HG03039 (cell line): ENCODE measurements around the gene TBC1D8.

Experiments
- ATAC-seq: cut with Tn5 transposase; IDR thresholded peaks from one replicate; pipeline ENCODE4 v1.9.1; 2021; ENCODE audit warnings: mild to moderate bottlenecking, moderate library complexity; ENCODE audit not compliant: unreplicated experiment

Gene TBC1D8

DNA sequence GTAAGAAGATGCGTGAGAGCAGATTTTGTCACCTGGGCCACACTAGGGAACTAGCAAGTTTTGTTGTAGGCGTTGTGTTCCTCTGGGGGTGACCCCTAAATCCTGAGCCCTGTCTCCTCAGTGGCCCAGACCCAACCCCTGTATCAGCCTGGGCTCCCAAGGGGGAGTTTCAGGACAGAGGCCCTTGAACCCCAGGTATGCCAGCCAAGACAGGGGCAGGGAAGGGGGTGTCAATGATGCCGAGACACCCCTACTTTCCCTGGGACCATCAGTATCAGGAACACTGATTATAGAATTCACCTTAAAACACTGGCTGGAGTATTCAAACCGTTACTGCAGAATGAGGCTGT, 188.2 kb downstream of the TBC1D8 start:
- no peak for ATAC-seq

GRCh38 chr2:100962366-100963025, 188.7 kb downstream of the TBC1D8 start:
- no peak for ATAC-seq

- no peak for ATAC-seq
These were observed 190.5 kb downstream of the TBC1D8 start for GRCh38 chr2:100960688-100961087.

DNA sequence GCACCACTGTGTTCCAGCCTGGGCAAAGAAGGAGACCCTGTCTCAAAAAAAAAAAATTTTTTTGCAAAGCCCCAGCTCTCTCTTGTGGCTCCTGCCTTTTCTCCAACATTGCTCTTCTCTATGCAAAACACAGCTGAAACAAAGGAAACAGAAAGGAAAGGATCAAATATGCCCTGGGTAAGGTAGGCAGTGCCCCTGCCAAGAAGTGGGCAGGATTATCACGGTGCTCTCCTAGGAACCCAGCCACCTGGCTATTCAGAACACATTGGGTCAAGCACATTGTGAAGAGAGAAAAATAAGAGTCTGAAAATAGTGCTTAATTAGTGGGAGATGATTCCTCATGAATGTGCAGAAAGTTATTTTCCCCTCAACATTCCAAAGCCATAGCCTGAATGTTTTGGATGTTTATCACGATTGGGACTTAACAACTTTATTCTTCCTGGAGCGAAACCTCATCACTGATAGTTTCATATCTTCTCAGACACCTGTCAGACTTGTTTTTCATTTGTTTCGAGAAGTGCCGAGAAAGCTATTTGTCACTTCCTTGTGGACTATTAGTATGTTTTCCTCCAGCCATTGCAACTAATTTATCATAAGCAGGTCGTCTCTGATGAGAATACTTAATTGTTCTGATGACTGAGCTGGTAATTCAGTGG, 191.8 kb downstream of the TBC1D8 start:
- ATAC-seq = no peak

- no peak for ATAC-seq
These were observed 193.1 kb downstream of the TBC1D8 start for GRCh38 chr2:100957996-100958653.
